GM18907 (cell line): ENCODE data around the gene CAMK2D.
"Not testable (repeated sequence)": the region's sequence is repeated elsewhere in the genome, so short reads cannot be mapped to it uniquely, and the experiment has no call there.

ENCODE experiments used
- ATAC-seq: cut with Tn5 transposase; IDR thresholded peaks from one replicate; pipeline ENCODE4 v1.9.1; 2021; ENCODE audit warnings: mild to moderate bottlenecking, moderate library complexity; ENCODE audit not compliant: unreplicated experiment

Gene CAMK2D

GRCh38 chr4:113687067-113687718 is 74.3 kb downstream of the CAMK2D start:
- peak; percentile 36 for ATAC-seq

GRCh38 chr4:113685157-113685556 is 76.4 kb downstream of the CAMK2D start:
- ATAC-seq = not testable (repeated sequence)

- ATAC-seq = no peak
Observed at GRCh38 chr4:113684534-113685091, 76.9 kb downstream of the CAMK2D start.

- peak; percentile 99 for ATAC-seq
Observed at GRCh38 chr4:113682730-113683537, 78.6 kb downstream of the CAMK2D start.

- no peak for ATAC-seq
Observed at GRCh38 chr4:113678641-113679040, 82.9 kb downstream of the CAMK2D start.

GRCh38 chr4:113677325-113677724 is 84.2 kb downstream of the CAMK2D start:
- no peak for ATAC-seq

GRCh38 chr4:113675731-113676697 is 85.5 kb downstream of the CAMK2D start:
- no peak for ATAC-seq

GRCh38 chr4:113674733-113675132 is 86.8 kb downstream of the CAMK2D start:
- no peak for ATAC-seq

GRCh38 chr4:113674251-113674650 is 87.3 kb downstream of the CAMK2D start:
- ATAC-seq = no peak

- ATAC-seq = peak; percentile 85
Observed at GRCh38 chr4:113673450-113673849, 88.1 kb downstream of the CAMK2D start.

GRCh38 chr4:113666386-113667114 is 95.0 kb downstream of the CAMK2D start:
- ATAC-seq = no peak

GRCh38 chr4:113665036-113665435 is 96.5 kb downstream of the CAMK2D start:
- no peak for ATAC-seq

- ATAC-seq = no peak
Observed at GRCh38 chr4:113662581-113662980, 99.0 kb downstream of the CAMK2D start.

GRCh38 chr4:113659127-113659526 is 102.4 kb downstream of the CAMK2D start:
- ATAC-seq = no peak

- ATAC-seq = no peak
Observed at GRCh38 chr4:113657586-113658233, 103.8 kb downstream of the CAMK2D start.

- no peak for ATAC-seq
Observed at GRCh38 chr4:113653871-113654270, 107.7 kb downstream of the CAMK2D start.

- ATAC-seq = no peak
Observed at GRCh38 chr4:113646442-113646822, 115.1 kb downstream of the CAMK2D start.

GRCh38 chr4:113645771-113646441 is 115.6 kb downstream of the CAMK2D start:
- no peak for ATAC-seq

GRCh38 chr4:113645288-113645687 is 116.2 kb downstream of the CAMK2D start:
- ATAC-seq = no peak
